ENCODE data around the gene MSH3. TPM values are rescaled to one million over a fixed set of nuclear protein-coding genes. Genes with fewer than 3 reads are reported as not detected.
A peak's percentile ranks its signal among the peaks of the same experiment; 100 is the strongest.

MSH3 gene
- polyA plus RNA-seq, 3 donors, result 4.5 to 9.9 (median 8.0) TPM

DNA sequence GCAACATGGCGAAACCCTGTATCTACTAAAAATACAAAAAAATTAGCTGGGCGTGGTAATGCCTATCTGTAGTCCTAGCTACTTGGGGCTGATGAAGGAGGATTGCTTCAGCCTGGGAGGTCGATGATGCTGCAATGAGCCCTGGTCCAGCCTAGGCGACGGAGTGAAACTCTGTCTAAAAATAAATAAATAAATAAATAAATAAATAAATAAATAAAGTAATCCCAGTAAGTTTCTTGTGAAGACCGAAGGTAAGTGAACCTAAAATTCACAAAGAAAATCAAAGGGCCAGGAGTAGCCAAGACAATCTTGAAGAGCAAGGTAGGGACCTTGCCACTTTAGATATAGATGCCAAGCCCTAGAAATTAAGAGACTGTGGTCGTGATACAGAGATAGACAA is 68.5 kb downstream of the MSH3 start:
- H3K36me3 Mint-ChIP-seq, result peaks cover 55 to 69% of the 10 kb centered on the region in 2 donors
- Histone ChIP-seq H3K9ac (ENCODE audit: insufficient read depth, low read length, poor library complexity, severe bottlenecking) (no peak overlapping the region), H3K4me1 (ENCODE audit: control insufficient read depth in 1 of 2, insufficient read depth in 2 of 2, low read length in 2 of 2) (no peaks in the 10 kb centered on the region), H3K27ac (ENCODE audit: low read depth in 1 of 2, low read length in 2 of 2) (no peak overlapping the region), H3K4me2 (replicated peaks; ENCODE audit: extremely low read depth, low read length, poor library complexity, severe bottlenecking) (no peak overlapping the region), H3K27me3 (ENCODE audit: control insufficient read depth in 2 of 2, insufficient read depth in 2 of 2, low read length in 2 of 2) (no peaks in the 10 kb centered on the region), H4K20me1 (ENCODE audit: insufficient read depth, low read length) (no peaks in the 10 kb centered on the region), H3K9me3 (replicated peaks in 1 of 2; ENCODE audit: control insufficient read depth in 1 of 2, insufficient read depth in 1 of 2, low read length in 2 of 2) (peaks cover 9 to 10% of the 10 kb centered on the region in 2 donors), H2AFZ (ENCODE audit: insufficient read depth, low read depth, low read length, poor library complexity, severe bottlenecking) (no peak overlapping the region), H3K4me3 (replicated peaks in 1 of 3; ENCODE audit: low read depth in 2 of 3, low read length in 3 of 3) (no peak overlapping the region), H3K36me3 (replicated peaks in 1 of 2; ENCODE audit: control insufficient read depth in 1 of 2, insufficient read depth in 2 of 2, low read length in 2 of 2) (peaks cover 64 to 78% of the 10 kb centered on the region in 2 donors), H3K79me2 (ENCODE audit: insufficient read depth, low read length) (no peaks in the 10 kb centered on the region)
- peak overlapping the region in 1 of 7 donors; percentile 31 for H3K27ac Mint-ChIP-seq
- peaks cover 8 to 16% (median 9%) of the 10 kb centered on the region in 7 donors for H3K9me3 Mint-ChIP-seq
- intact Hi-C loops (cut with micrococcal nuclease), result no loop called here
- no peaks in the 10 kb centered on the region for H3K4me1 Mint-ChIP-seq
- TF ChIP-seq, protein P1, sequence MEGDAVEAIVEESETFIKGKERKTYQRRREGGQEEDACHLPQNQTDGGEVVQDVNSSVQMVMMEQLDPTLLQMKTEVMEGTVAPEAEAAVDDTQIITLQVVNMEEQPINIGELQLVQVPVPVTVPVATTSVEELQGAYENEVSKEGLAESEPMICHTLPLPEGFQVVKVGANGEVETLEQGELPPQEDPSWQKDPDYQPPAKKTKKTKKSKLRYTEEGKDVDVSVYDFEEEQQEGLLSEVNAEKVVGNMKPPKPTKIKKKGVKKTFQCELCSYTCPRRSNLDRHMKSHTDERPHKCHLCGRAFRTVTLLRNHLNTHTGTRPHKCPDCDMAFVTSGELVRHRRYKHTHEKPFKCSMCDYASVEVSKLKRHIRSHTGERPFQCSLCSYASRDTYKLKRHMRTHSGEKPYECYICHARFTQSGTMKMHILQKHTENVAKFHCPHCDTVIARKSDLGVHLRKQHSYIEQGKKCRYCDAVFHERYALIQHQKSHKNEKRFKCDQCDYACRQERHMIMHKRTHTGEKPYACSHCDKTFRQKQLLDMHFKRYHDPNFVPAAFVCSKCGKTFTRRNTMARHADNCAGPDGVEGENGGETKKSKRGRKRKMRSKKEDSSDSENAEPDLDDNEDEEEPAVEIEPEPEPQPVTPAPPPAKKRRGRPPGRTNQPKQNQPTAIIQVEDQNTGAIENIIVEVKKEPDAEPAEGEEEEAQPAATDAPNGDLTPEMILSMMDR (IDR thresholded peaks at IDR 0.05), result no peak
- DNase-seq, result no peak
- no peaks in the 10 kb centered on the region for H3K27me3 Mint-ChIP-seq (ENCODE audit: low read depth in 3 of 3)
- WGBS (ENCODE audit: insufficient coverage), result no CpG with 5 or more reads among the region's 7 CpGs
- no peak overlapping the region for H3K4me3 Mint-ChIP-seq

DNA sequence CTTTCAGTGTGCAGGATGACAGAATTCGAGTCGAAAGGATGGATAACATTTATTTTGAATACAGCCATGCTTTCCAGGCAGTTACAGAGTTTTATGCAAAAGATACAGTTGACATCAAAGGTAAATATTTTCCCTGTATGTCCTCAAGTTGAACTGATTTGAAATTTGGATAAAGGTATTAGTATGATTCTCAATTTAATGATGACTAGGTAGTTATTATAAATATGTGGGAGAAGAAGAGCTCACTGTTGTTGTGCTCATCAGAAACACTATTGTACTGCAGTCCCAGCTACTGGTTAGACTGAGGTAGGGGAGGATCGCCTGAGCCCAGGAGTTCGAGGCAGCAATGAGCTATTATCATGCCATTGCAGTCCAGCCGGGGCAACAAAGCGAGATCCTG is 71.0 kb downstream of the MSH3 start:
- H3K27ac Mint-ChIP-seq, result no peak overlapping the region
- intact Hi-C loops (cut with micrococcal nuclease), result no loop called here
- no peaks in the 10 kb centered on the region for H3K4me1 Mint-ChIP-seq
- H3K27ac ChIP-seq (ENCODE audit: low read depth in 1 of 2, low read length in 2 of 2), result no peak overlapping the region
- H3K79me2 ChIP-seq (ENCODE audit: insufficient read depth, low read length), result no peaks in the 10 kb centered on the region
- no peak overlapping the region for H3K4me2 ChIP-seq (replicated peaks; ENCODE audit: extremely low read depth, low read length, poor library complexity, severe bottlenecking)
- no peak overlapping the region for H3K4me3 ChIP-seq (replicated peaks in 1 of 3; ENCODE audit: low read depth in 2 of 3, low read length in 3 of 3)
- peaks cover 0 to 2% (median 0%) of the 10 kb centered on the region in 7 donors for H3K9me3 Mint-ChIP-seq
- no peaks in the 10 kb centered on the region for H3K4me1 ChIP-seq (ENCODE audit: control insufficient read depth in 1 of 2, insufficient read depth in 2 of 2, low read length in 2 of 2)
- DNase-seq, result no peak
- no peaks in the 10 kb centered on the region for H3K27me3 ChIP-seq (ENCODE audit: control insufficient read depth in 2 of 2, insufficient read depth in 2 of 2, low read length in 2 of 2)
- H2AFZ ChIP-seq (ENCODE audit: insufficient read depth, low read depth, low read length, poor library complexity, severe bottlenecking), result no peak overlapping the region
- peaks cover 64 to 66% of the 10 kb centered on the region in 2 donors for H3K36me3 Mint-ChIP-seq
- WGBS (ENCODE audit: insufficient coverage), result 100% methylated on average over 1 of the region's 6 CpGs
- no peak overlapping the region for H3K9ac ChIP-seq (ENCODE audit: insufficient read depth, low read length, poor library complexity, severe bottlenecking)
- peaks cover 68 to 71% of the 10 kb centered on the region in 2 donors for H3K36me3 ChIP-seq (replicated peaks in 1 of 2; ENCODE audit: control insufficient read depth in 1 of 2, insufficient read depth in 2 of 2, low read length in 2 of 2)
- H4K20me1 ChIP-seq (ENCODE audit: insufficient read depth, low read length), result no peaks in the 10 kb centered on the region
- H3K9me3 ChIP-seq (replicated peaks in 1 of 2; ENCODE audit: control insufficient read depth in 1 of 2, insufficient read depth in 1 of 2, low read length in 2 of 2), result no peaks in the 10 kb centered on the region
- no peaks in the 10 kb centered on the region for H3K27me3 Mint-ChIP-seq (ENCODE audit: low read depth in 3 of 3)
- TF ChIP-seq, protein P1 (IDR thresholded peaks at IDR 0.05), result no peak
- no peak overlapping the region for H3K4me3 Mint-ChIP-seq
